Gastrocnemius medialis (tissue), 4 donors: ENCODE measurements around the gene NEMP2.

Source experiments
- POLR2A ChIP-seq, 2 donors: fragments of 450-650 bp; IDR thresholded peaks; one replicate each; pipeline ENCODE4 v1.6.1; 2017; ENCODE audit warnings: antibody characterized with exemption in 2 of 2, mild to moderate bottlenecking in 2 of 2, moderate library complexity in 2 of 2
- TF ChIP-seq, protein P1 (sequence below), 5 experiments: fragments of 450-650 bp in 3 of 5; fragments of 200-600 bp in 2 of 5; sonication (generic) in 2 of 5; IDR thresholded peaks in 4 of 5; conservative IDR thresholded peaks in 1 of 5; 1 replicate in 4 of 5; 2 replicates in 1 of 5; pipeline ENCODE4 v1.5.1; 2016 to 2019; ENCODE audit warnings: antibody characterized with exemption in 5 of 5, mild to moderate bottlenecking in 3 of 5, moderate library complexity in 3 of 5

DNA sequence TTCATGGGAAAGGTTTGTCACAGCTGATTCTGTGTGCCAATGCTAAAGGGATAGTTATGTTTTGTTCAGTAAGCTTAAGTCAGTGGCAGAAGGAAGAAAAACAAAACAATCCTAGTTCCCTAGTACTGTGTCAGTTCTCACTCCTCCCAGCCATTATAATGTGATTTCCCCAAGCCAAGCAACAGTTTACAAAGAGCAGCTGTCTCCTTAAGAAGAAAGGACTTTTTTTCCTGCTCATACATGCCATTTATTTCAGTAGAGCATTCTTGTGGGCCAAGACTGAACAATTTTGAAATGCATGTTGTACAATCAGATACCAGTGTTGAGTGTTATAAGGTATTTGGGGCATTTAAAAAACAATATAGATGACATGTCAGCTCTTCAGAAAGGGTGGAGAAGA lies 52.1 kb downstream of the NEMP2 start:
- TF ChIP-seq, protein P1, sequence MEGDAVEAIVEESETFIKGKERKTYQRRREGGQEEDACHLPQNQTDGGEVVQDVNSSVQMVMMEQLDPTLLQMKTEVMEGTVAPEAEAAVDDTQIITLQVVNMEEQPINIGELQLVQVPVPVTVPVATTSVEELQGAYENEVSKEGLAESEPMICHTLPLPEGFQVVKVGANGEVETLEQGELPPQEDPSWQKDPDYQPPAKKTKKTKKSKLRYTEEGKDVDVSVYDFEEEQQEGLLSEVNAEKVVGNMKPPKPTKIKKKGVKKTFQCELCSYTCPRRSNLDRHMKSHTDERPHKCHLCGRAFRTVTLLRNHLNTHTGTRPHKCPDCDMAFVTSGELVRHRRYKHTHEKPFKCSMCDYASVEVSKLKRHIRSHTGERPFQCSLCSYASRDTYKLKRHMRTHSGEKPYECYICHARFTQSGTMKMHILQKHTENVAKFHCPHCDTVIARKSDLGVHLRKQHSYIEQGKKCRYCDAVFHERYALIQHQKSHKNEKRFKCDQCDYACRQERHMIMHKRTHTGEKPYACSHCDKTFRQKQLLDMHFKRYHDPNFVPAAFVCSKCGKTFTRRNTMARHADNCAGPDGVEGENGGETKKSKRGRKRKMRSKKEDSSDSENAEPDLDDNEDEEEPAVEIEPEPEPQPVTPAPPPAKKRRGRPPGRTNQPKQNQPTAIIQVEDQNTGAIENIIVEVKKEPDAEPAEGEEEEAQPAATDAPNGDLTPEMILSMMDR (IDR thresholded peaks at IDR 0.05 in 4 of 5, conservative IDR thresholded peaks at IDR 0.05 in 1 of 5) = no peak
- no peak for TF ChIP-seq POLR2A (IDR thresholded peaks at IDR 0.05)
